ENCODE data around the gene GTF3C4.

Gene GTF3C4

GRCh38 chr9:132639322-132639721 lies 30.9 kb upstream of the GTF3C4 start:
- no peak for DNase-seq
- H3K36me3 Mint-ChIP-seq, result peaks cover 16% of the 10 kb centered on the region
- H3K27ac Mint-ChIP-seq, result no peak overlapping the region
- no peak overlapping the region for H3K4me3 Mint-ChIP-seq
- H3K4me1 Mint-ChIP-seq, result no peaks in the 10 kb centered on the region
- CTCF ChIA-PET, result no interaction called here
- no peaks in the 10 kb centered on the region for H3K9me3 Mint-ChIP-seq
- no peaks in the 10 kb centered on the region for H3K27me3 Mint-ChIP-seq

DNA sequence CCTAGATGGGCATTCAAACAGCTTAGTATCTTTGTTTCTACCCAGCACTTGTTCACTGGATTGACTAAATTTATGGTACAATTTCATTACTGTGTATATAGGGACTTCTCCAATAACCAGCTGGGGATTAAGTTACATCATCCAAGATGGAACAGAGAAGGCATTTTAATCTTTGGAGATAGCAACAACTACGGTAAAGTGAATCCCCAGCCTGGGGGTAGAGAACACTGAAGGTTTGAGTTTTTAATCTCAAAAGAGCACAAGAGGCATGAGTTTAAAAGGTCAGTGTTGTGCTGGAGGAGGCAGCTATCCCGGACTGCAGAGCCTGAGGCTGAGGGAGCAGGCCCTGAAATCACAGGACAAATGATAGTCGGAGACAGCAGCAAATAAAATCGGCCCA lies 29.0 kb upstream of the GTF3C4 start:
- Mint-ChIP-seq H3K4me3 (no peak overlapping the region), H3K4me1 (no peaks in the 10 kb centered on the region), H3K27ac (no peak overlapping the region), H3K36me3 (peaks cover 31% of the 10 kb centered on the region), H3K27me3 (no peaks in the 10 kb centered on the region), H3K9me3 (no peaks in the 10 kb centered on the region)
- CTCF ChIA-PET, result no interaction called here
- no peak for DNase-seq

DNA sequence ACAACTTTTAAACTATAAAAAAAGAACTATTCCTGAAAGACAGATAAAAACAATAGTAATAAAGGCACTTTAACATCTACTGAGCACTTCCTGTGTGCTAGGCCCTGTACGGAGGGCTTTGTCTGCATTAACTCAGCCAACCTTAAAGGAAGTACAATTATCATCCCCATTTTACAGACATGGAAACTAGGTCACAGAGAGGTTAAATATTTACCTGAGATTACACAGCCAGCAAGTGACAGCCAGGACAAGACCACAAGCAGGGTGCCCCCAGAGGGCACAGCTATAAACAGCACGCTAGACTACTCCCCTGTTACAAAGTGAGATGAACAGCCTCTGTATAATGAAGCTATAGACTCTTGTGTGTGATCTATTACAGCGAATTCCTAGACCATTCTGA lies 26.0 kb upstream of the GTF3C4 start:
- H3K27me3 Mint-ChIP-seq, result no peaks in the 10 kb centered on the region
- CTCF ChIA-PET, result no interaction called here
- DNase-seq, result no peak
- peaks cover 36% of the 10 kb centered on the region for H3K36me3 Mint-ChIP-seq
- no peak overlapping the region for H3K4me3 Mint-ChIP-seq
- H3K27ac Mint-ChIP-seq, result no peak overlapping the region
- H3K4me1 Mint-ChIP-seq, result no peaks in the 10 kb centered on the region
- no peaks in the 10 kb centered on the region for H3K9me3 Mint-ChIP-seq

DNA sequence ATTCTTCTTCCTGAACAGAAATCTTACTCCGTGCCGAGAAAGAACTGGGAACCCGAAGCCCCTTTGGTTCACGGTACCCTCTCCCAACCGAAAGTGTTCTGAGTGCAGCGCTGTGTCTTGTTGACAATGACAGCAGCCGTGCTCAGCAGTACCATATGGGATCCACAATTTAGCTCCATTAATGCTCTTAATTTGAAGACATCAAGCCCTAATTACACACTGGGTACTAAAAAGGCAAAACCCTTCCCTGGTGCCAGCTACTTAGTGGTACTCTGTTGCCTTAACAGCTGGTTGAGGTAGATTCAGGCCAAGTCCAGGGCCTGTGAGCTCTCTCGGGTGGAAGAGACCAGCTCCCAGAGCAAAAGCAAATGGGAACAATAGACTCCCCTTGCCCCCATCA lies 25.0 kb upstream of the GTF3C4 start:
- Mint-ChIP-seq H3K4me3 (no peak overlapping the region), H3K4me1 (no peaks in the 10 kb centered on the region), H3K9me3 (no peaks in the 10 kb centered on the region), H3K36me3 (peaks cover 41% of the 10 kb centered on the region), H3K27me3 (no peaks in the 10 kb centered on the region), H3K27ac (no peak overlapping the region)
- DNase-seq, result no peak
- CTCF ChIA-PET, result no interaction called here

GRCh38 chr9:132645711-132646110 lies 24.6 kb upstream of the GTF3C4 start:
- H3K27me3 Mint-ChIP-seq, result no peaks in the 10 kb centered on the region
- no peaks in the 10 kb centered on the region for H3K4me1 Mint-ChIP-seq
- no peak for DNase-seq
- H3K36me3 Mint-ChIP-seq, result peaks cover 41% of the 10 kb centered on the region
- CTCF ChIA-PET, result interaction anchor here (1.2 kb wide), 1 partner anchor 203 kb away, joined by 3 read pairs; no protein-coding TSS in a partner anchor
- H3K27ac Mint-ChIP-seq, result no peak overlapping the region
- H3K9me3 Mint-ChIP-seq, result no peaks in the 10 kb centered on the region
- H3K4me3 Mint-ChIP-seq, result no peak overlapping the region

GRCh38 chr9:132646726-132647125 lies 23.5 kb upstream of the GTF3C4 start:
- Mint-ChIP-seq H3K9me3 (no peaks in the 10 kb centered on the region), H3K4me1 (no peaks in the 10 kb centered on the region), H3K27me3 (no peaks in the 10 kb centered on the region), H3K36me3 (peaks cover 35% of the 10 kb centered on the region), H3K27ac (no peak overlapping the region), H3K4me3 (no peak overlapping the region)
- CTCF ChIA-PET, result interaction anchor here (0.7 to 1.2 kb wide), 2 partner anchors 41 to 202 kb away, joined by 3 to 4 read pairs; no protein-coding TSS in a partner anchor
- no peak for DNase-seq

GRCh38 chr9:132647355-132647754 lies 22.9 kb upstream of the GTF3C4 start:
- DNase-seq, result no peak
- CTCF ChIA-PET, result interaction anchor here (0.7 kb wide), 1 partner anchor 40 kb away, joined by 4 read pairs; no protein-coding TSS in a partner anchor
- Mint-ChIP-seq H3K9me3 (no peaks in the 10 kb centered on the region), H3K27me3 (no peaks in the 10 kb centered on the region), H3K36me3 (peaks cover 36% of the 10 kb centered on the region), H3K27ac (no peak overlapping the region), H3K4me3 (no peak overlapping the region), H3K4me1 (no peaks in the 10 kb centered on the region)

DNA sequence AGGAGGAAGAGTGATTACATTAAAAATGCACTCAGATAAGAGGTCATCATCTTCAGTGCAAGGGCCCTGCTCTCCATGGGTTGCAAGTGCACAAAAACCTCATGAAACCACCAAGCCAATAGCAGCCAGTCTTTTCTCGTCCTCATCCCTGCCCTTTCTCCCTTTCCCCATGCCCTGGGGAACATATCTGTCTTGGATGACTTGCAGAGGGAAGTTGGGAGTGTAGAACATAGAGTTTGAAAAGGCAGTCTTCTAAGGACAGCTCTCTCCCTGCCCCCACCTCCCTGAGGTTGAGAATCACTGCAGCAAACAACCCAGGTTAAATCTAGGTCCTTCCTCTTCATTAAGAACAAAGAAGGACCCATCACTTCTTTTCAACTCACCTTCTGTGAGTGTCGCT lies 22.5 kb upstream of the GTF3C4 start:
- peaks cover 37% of the 10 kb centered on the region for H3K36me3 Mint-ChIP-seq

DNA sequence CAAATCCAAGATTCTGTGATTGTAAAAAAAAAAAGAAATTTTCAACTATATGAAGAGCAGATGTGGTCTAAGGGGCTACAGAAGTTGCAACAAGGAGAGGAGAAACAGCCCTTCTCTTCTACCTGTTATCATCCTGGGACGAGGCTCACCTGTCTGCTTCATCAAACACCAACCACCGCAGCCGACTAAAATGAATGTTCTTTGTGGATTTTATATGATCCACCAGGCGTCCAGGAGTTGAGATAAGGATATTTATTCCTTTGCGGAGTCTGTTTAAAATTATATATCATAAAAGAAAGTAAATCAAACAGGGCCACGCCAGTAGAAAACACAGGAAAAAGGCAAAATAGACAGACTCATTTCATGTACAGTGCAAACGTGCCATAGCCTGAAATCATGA lies 22.0 kb upstream of the GTF3C4 start:
- Mint-ChIP-seq H3K27me3 (no peaks in the 10 kb centered on the region), H3K4me3 (no peak overlapping the region), H3K9me3 (no peaks in the 10 kb centered on the region), H3K4me1 (no peaks in the 10 kb centered on the region), H3K36me3 (peaks cover 34% of the 10 kb centered on the region), H3K27ac (no peak overlapping the region)
- no peak for DNase-seq
- CTCF ChIA-PET, result no interaction called here

More for the DNA sequence above, 22.5 kb upstream of the GTF3C4 start:
- no peak for DNase-seq
- Mint-ChIP-seq H3K4me1 (no peaks in the 10 kb centered on the region), H3K4me3 (no peak overlapping the region), H3K27me3 (no peaks in the 10 kb centered on the region), H3K27ac (no peak overlapping the region), H3K9me3 (no peaks in the 10 kb centered on the region)
- CTCF ChIA-PET, result no interaction called here

GRCh38 chr9:132648685-132649084 lies 21.6 kb upstream of the GTF3C4 start:
- Mint-ChIP-seq H3K4me3 (no peak overlapping the region), H3K27me3 (no peaks in the 10 kb centered on the region), H3K9me3 (no peaks in the 10 kb centered on the region), H3K4me1 (no peaks in the 10 kb centered on the region), H3K36me3 (peaks cover 34% of the 10 kb centered on the region), H3K27ac (no peak overlapping the region)
- DNase-seq, result no peak
- CTCF ChIA-PET, result no interaction called here

DNA sequence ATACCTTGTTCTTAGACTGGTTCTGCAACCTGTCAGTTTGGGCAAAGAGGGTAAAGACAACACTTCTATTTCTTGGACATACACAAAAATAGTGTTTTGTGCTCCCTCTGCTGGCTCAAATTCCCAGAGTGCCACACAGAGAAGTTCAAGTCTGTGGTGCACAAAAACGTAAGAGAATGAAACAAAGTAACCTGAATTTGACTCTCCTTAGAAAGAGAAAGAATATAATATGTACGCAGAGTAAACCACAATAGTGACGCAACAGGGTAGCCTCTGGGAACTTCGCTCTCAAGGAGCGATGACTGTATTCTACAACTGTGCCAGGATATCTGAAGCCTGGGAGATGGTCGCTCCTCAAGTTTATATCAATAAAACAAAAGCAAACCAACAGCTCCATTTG lies 19.0 kb upstream of the GTF3C4 start:
- DNase-seq, result peak; percentile 46
- no peak overlapping the region for H3K4me3 Mint-ChIP-seq
- CTCF ChIA-PET, result interaction anchor here (0.7 to 1.0 kb wide), 4 partner anchors 14 to 239 kb away, joined by 3 read pairs; no protein-coding TSS in a partner anchor

DNA sequence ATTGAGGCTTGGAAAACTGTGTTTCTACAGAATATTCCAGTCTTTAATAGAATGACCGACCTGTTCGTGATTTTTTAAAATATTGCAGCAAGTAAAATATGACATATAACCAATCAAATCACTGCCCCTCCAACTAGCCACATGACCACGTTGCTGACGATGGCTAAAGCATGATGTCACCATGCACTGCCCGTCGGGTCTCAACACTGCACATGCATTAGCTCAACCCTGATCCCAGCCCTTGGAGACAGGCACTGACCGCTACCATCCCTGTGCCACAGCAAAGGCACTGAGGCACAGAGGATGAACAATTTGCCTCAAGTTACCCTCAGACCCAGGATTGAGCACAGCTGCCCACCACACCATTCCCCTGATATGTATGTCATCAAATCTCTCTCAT lies 14.0 kb upstream of the GTF3C4 start:
- Mint-ChIP-seq H3K4me3 (no peak overlapping the region), H3K27ac (no peak overlapping the region), H3K9me3 (no peaks in the 10 kb centered on the region), H3K36me3 (peaks cover 22% of the 10 kb centered on the region), H3K27me3 (no peaks in the 10 kb centered on the region), H3K4me1 (peaks cover 4% of the 10 kb centered on the region)
- CTCF ChIA-PET, result no interaction called here
- no peak for DNase-seq

More for the DNA sequence above, 19.0 kb upstream of the GTF3C4 start:
- Mint-ChIP-seq H3K36me3 (peaks cover 23% of the 10 kb centered on the region), H3K9me3 (no peaks in the 10 kb centered on the region), H3K4me1 (peaks cover 4% of the 10 kb centered on the region), H3K27ac (no peak overlapping the region), H3K27me3 (no peaks in the 10 kb centered on the region)

- Mint-ChIP-seq H3K27ac (no peak overlapping the region), H3K36me3 (peaks cover 12% of the 10 kb centered on the region), H3K4me3 (no peak overlapping the region), H3K9me3 (no peaks in the 10 kb centered on the region), H3K27me3 (no peaks in the 10 kb centered on the region), H3K4me1 (peaks cover 2% of the 10 kb centered on the region)
- CTCF ChIA-PET, result no interaction called here
- DNase-seq, result no peak
Observed at GRCh38 chr9:132662152-132662945, 7.9 kb upstream of the GTF3C4 start.

DNA sequence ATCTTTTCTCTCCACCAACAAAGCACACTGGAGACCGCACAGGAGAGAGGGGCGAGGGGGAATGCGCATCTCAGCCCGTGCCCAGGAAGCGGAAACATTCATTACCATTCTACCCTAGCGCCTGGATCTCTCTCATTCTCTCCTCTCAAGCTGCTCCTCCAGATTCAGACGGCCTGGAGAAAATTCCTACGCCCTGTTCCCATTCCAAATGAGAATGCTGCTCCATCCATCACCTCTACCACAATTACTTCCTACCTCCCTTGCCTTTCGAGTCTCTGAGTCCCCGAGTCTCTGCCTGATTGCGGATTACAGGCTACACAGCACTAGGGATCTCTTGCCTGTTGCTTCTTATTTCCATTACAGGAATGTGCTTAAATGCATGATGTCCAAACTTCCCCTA lies 7.1 kb upstream of the GTF3C4 start:
- Mint-ChIP-seq H3K27ac (no peak overlapping the region), H3K36me3 (peaks cover 11% of the 10 kb centered on the region), H3K4me3 (no peak overlapping the region), H3K27me3 (no peaks in the 10 kb centered on the region), H3K9me3 (no peaks in the 10 kb centered on the region), H3K4me1 (peaks cover 8% of the 10 kb centered on the region)
- CTCF ChIA-PET, result no interaction called here
- no peak for DNase-seq

- H3K4me3 Mint-ChIP-seq, result no peak overlapping the region
- H3K27ac Mint-ChIP-seq, result no peak overlapping the region
- DNase-seq, result no peak
- H3K9me3 Mint-ChIP-seq, result no peaks in the 10 kb centered on the region
- no peaks in the 10 kb centered on the region for H3K27me3 Mint-ChIP-seq
- CTCF ChIA-PET, result interaction anchor here (1.4 kb wide), 1 partner anchor 15 kb away, joined by 3 read pairs; no protein-coding TSS in a partner anchor
- H3K4me1 Mint-ChIP-seq, result peaks cover 14% of the 10 kb centered on the region
- peaks cover 9% of the 10 kb centered on the region for H3K36me3 Mint-ChIP-seq
Observed at GRCh38 chr9:132663851-132664250, 6.4 kb upstream of the GTF3C4 start.

All from activated naive CD4-positive, alpha-beta T cell treated with anti-CD3 and anti-CD28 coated beads, Interleukin-2, amount 10 ng/mL, durations not matched to agents 7 days and 5 days (primary cell).